ENCODE data around the gene EIF2AK2.
A peak's percentile ranks its signal among the peaks of the same experiment; 100 is the strongest.

Gene EIF2AK2

DNA sequence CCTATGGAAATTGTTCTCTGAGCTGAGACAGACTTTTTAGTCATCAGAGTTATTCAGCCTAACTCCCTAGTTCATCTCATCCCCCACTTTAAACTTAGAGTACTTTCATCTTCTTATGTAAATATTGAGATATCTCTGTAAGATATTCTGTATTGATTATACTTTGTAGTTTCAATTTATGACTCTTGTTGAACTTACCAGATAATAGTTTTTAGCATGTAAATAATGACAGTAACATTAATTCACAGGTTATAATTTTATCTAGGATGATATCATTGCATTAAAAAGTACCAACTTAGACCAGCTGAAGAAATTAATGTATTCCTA lies 14.8 kb upstream of the EIF2AK2 start:
- DNase-seq (ENCODE audit: low read depth, low spot score), result no peak

GRCh38 chr2:37168217-37168981 lies 11.6 kb upstream of the EIF2AK2 start:
- DNase-seq (ENCODE audit: low read depth, low spot score), result peak; percentile 67

DNA sequence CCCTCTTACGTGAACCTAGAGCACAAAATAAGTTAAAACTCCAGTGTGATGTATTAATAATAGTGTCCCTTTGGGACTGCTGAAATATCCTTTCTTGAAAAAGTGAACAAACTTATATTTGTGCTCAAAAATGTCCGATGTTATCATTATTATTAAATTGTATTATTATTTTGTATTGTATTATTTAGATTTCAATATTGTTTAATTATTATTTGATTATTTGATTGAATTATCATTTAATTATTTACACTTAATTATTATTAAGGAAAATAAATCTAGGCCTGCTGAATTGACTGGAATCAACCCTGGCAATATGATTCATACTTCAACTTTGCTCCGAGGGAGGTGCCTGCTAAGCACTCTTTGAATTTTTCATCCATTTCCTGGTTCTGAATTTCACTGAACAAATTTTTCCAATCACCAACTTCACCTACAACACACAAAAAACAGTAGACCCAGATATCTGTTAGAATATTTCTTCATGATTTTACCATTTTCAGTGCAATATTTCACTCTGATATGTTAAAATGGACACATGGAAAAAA lies 10.9 kb upstream of the EIF2AK2 start:
- DNase-seq (ENCODE audit: low read depth, low spot score), result no peak

GRCh38 chr2:37164757-37165156 lies 8.0 kb upstream of the EIF2AK2 start:
- DNase-seq (ENCODE audit: low read depth, low spot score), result no peak

GRCh38 chr2:37156071-37156856 lies 516 bp downstream of the EIF2AK2 start:
- DNase-seq (ENCODE audit: low read depth, low spot score), result peak; percentile 71

GRCh38 chr2:37154785-37155184 lies 2.0 kb downstream of the EIF2AK2 start:
- no peak for DNase-seq (ENCODE audit: low read depth, low spot score)

GRCh38 chr2:37153224-37153623 lies 3.6 kb downstream of the EIF2AK2 start:
- DNase-seq (ENCODE audit: low read depth, low spot score), result no peak

- DNase-seq (ENCODE audit: low read depth, low spot score), result no peak
Observed at GRCh38 chr2:37149626-37150322, 7.0 kb downstream of the EIF2AK2 start.

DNA sequence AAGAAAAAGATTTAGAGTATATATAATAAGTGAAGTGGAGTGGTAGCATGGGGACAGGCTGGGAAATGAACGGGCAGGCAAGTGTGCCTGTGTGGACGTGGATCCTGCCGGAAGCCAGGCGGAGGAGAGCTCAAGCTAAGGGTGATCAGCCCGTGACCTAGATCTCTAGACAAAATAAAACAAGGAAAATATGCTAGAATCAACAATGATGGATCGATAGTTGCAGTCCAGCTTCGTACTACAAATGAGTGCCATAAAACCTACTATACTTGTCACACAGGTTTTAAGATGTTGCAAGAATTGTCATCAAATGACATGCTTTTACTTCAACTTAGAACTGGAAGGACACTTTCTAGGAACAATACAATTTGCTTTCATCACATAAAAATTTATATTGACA lies 8.5 kb downstream of the EIF2AK2 start:
- no peak for DNase-seq (ENCODE audit: low read depth, low spot score)

GRCh38 chr2:37146062-37146461 lies 10.7 kb downstream of the EIF2AK2 start:
- DNase-seq (ENCODE audit: low read depth, low spot score), result no peak

GRCh38 chr2:37143974-37144373 lies 12.8 kb downstream of the EIF2AK2 start:
- DNase-seq (ENCODE audit: low read depth, low spot score), result no peak

- DNase-seq (ENCODE audit: low read depth, low spot score), result no peak
Observed at GRCh38 chr2:37142546-37142945, 14.2 kb downstream of the EIF2AK2 start.

GRCh38 chr2:37132914-37133313 lies 23.9 kb downstream of the EIF2AK2 start:
- no peak for DNase-seq (ENCODE audit: low read depth, low spot score)

- DNase-seq (ENCODE audit: low read depth, low spot score), result no peak
Observed at GRCh38 chr2:37125416-37125815, 31.4 kb downstream of the EIF2AK2 start.

DNA sequence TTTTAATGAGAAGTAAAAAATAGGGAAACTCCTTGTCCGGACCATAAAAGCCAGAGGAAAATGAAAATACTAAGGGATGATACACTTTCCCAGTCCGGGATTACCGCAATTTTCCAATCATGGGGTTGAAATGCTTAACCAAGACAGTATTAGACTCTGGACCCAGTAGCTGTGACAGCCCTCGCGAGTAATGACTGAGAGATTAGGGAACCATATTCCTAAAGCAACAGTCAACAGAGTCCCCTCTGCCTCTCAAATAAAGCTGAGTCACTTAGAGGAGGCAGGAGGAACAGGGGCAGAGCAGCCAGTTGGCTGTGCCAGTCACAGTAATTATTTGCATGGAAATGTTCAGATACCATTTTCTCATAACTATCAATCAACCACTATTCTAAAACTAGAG lies 37.6 kb downstream of the EIF2AK2 start:
- DNase-seq (ENCODE audit: low read depth, low spot score), result no peak

GRCh38 chr2:37117566-37117965 lies 39.2 kb downstream of the EIF2AK2 start:
- DNase-seq (ENCODE audit: low read depth, low spot score), result no peak

DNA sequence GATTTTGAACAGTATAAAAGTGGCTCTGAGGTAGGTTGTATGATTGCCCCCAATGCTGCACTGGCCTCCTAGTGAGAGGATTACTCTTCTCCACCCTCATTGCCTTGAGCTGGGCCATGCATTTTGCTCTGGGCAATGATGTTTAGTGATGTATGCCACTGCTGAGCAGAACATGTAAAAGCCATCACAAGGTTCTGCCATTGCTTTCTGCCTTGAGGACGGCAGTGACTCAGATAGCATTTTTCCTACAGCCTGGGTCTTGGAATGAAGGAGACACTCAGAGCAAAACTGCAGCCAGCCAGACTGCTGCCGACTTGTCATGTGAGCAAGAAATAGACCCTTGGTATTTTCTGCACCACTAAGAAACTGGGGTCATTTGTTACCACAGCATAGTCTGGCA lies 44.8 kb downstream of the EIF2AK2 start:
- no peak for DNase-seq (ENCODE audit: low read depth, low spot score)

GRCh38 chr2:37110306-37111212 lies 46.2 kb downstream of the EIF2AK2 start:
- no peak for DNase-seq (ENCODE audit: low read depth, low spot score)

DNA sequence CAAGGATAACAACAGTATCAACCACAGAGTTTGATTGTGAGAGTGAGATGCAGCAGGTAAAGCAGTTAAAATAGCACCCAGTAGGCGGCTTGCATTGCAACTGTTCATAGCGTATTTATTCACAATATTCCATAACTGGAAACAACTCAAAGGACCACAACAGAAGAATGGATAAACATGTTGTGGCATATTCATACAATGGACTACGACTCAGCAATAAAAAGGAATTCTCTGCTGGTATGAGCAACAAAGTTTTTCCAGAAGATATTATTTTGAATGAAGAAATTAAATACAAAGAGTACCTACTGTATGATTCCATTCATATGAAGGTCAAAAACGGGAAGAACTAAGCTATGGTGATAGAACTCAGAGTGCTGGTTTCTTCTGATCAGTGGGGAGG lies 47.3 kb downstream of the EIF2AK2 start:
- no peak for DNase-seq (ENCODE audit: low read depth, low spot score)

- no peak for DNase-seq (ENCODE audit: low read depth, low spot score)
Observed at GRCh38 chr2:37105150-37105549, 51.6 kb downstream of the EIF2AK2 start.

DNA sequence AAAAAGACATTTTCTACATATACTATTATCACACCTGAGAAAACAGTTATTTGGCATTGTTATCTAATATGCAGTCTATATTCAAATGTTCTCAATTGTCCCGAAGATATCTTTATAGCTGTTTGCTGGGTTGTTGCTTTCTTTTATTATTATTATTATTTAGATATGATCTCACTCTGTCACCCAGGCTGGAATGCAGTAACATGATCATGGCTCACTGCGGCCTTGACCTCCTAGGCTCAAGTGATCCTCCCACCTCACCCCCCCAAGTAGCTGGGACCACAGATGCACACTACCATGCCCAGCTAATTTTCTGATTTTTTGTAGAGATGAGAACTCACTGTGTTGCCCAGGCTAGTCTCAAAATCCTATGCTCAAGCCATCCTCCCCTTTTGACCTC lies 52.6 kb downstream of the EIF2AK2 start:
- no peak for DNase-seq (ENCODE audit: low read depth, low spot score)
